Panc1 (cell line): ENCODE results near the gene HMCN2.
"Not testable (repeated sequence)": the region's sequence is repeated elsewhere in the genome, so short reads cannot be mapped to it uniquely, and the experiment has no call there.

Source experiments
- POLR2AphosphoS5 ChIP-seq: IDR thresholded peaks from 2 replicates; pipeline ENCODE4 v1.6.1; 2012; ENCODE audit warnings: mild to moderate bottlenecking, low read depth, low read length, moderate library complexity
- TF ChIP-seq, protein P1 (sequence below): fragments of 450-650 bp; IDR thresholded peaks from 2 replicates; pipeline ENCODE4 v1.5.1; 2017; ENCODE audit warnings: mild to moderate bottlenecking

GRCh38 chr9:130401742-130402141, 136.2 kb downstream of the HMCN2 start:
- not testable (repeated sequence) for TF ChIP-seq POLR2AphosphoS5
- TF ChIP-seq, protein P1, sequence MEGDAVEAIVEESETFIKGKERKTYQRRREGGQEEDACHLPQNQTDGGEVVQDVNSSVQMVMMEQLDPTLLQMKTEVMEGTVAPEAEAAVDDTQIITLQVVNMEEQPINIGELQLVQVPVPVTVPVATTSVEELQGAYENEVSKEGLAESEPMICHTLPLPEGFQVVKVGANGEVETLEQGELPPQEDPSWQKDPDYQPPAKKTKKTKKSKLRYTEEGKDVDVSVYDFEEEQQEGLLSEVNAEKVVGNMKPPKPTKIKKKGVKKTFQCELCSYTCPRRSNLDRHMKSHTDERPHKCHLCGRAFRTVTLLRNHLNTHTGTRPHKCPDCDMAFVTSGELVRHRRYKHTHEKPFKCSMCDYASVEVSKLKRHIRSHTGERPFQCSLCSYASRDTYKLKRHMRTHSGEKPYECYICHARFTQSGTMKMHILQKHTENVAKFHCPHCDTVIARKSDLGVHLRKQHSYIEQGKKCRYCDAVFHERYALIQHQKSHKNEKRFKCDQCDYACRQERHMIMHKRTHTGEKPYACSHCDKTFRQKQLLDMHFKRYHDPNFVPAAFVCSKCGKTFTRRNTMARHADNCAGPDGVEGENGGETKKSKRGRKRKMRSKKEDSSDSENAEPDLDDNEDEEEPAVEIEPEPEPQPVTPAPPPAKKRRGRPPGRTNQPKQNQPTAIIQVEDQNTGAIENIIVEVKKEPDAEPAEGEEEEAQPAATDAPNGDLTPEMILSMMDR = not testable (repeated sequence)
